Lung (tissue), 12 donors: ENCODE measurements around the gene UNC50. TPM values are rescaled to one million over a fixed set of nuclear protein-coding genes. Genes with fewer than 3 reads are reported as not detected.
A peak's percentile ranks its signal among the peaks of the same experiment; 100 is the strongest.

Experiments
- ATAC-seq: fragments of 200-7000 bp; cut with Tn5 transposase; one replicate; pipeline ENCODE4 v1.9.1; 2020; ENCODE audit warnings: moderate number of reproducible peaks; ENCODE audit not compliant: insufficient read depth, low FRiP score
- DNase-seq, 3 donors: peaks; one replicate each; pipeline ENCODE4 v3.0.0-alpha.2; 2013 to 2017
- H3K27ac ChIP-seq, 2 donors: one replicate each; pipeline ENCODE4 v1.5.1; 2013; ENCODE audit warnings: mild to moderate bottlenecking in 2 of 2, moderate library complexity in 2 of 2, control low read depth in 1 of 2, inconsistent platforms in 1 of 2, low read depth in 1 of 2, low read length in 1 of 2
- H3K27me3 ChIP-seq, 3 donors: one replicate each; pipeline ENCODE4 v1.5.1; 2013; ENCODE audit warnings: low read length in 2 of 3; ENCODE audit not compliant: control insufficient read depth in 3 of 3, insufficient read depth in 3 of 3
- H3K36me3 ChIP-seq, 4 donors: one replicate each; pipeline ENCODE4 v1.5.1; 2013; ENCODE audit warnings: low read length in 4 of 4, mild to moderate bottlenecking in 1 of 4, moderate library complexity in 1 of 4; ENCODE audit not compliant: control insufficient read depth in 4 of 4, insufficient read depth in 4 of 4
- H3K4me1 ChIP-seq, 5 donors: one replicate each; pipeline ENCODE4 v1.5.1; 2013; ENCODE audit warnings: low read length in 5 of 5, mild to moderate bottlenecking in 2 of 5, moderate library complexity in 1 of 5; ENCODE audit not compliant: control insufficient read depth in 5 of 5, insufficient read depth in 5 of 5
- H3K4me3 ChIP-seq: one replicate; pipeline ENCODE4 v1.5.1; 2013; ENCODE audit warnings: mild to moderate bottlenecking, control low read depth, moderate library complexity
- H3K9ac ChIP-seq, 2 donors: one replicate each; pipeline ENCODE4 v1.5.1; 2013; ENCODE audit warnings: low read length in 2 of 2, control low read depth in 1 of 2; ENCODE audit not compliant: insufficient read depth in 1 of 2
- H3K9me3 ChIP-seq, 4 donors: one replicate each; pipeline ENCODE4 v1.5.1; 2013; ENCODE audit warnings: low read length in 3 of 4, mild to moderate bottlenecking in 1 of 4, moderate library complexity in 1 of 4; ENCODE audit not compliant: control insufficient read depth in 4 of 4, insufficient read depth in 3 of 4
- CTCF ChIP-seq: IDR thresholded peaks from 2 replicates; pipeline ENCODE4 v1.5.1; 2012; ENCODE audit warnings: mild to moderate bottlenecking; ENCODE audit errors: control extremely low read depth, extremely low read depth
- WGBS, 2 donors: extraction: QIAGEN DNeasy Blood & Tissue Kit; methylation state at CpG; one replicate each; pipeline ENCODE4 v1.1.7; 2013; 5-methylcytosine and 5-hydroxymethylcytosine counted together
- polyA plus RNA-seq, 2 donors: library from polyadenylated mRNA; stranded (reverse); fragments of 200-250 nt; gene quantifications; one replicate each; pipeline ENCODE4 v1.2.1, GENCODE V29; 2013
- total RNA-seq, 2 donors: library from RNA; depleted of rRNA in 1 of 2; stranded (reverse); fragments of >200 nt in 1 of 2; gene quantifications; one replicate each; pipeline ENCODE4 v1.2.1, GENCODE V29; 2014 to 2021
- donor health status: control.
- donor health status: control.
- donor health status: Bipolar disorder and iron deficiency.
- donor health status: healthy.
- donor health status: DM: yes; HTN: yes; CAD: no.

Gene UNC50
- total and polyA plus RNA-seq, 4 donors: 36.4 to 54.7 (median 43.7) TPM

GRCh38 chr2:98605076-98605475, 3.3 kb upstream of the UNC50 start:
- Histone ChIP-seq H3K36me3 (peaks cover 2 to 15% (median 11%) of the 10 kb centered on the region in 4 donors), H3K27ac (no peak overlapping the region), H3K4me3 (no peak overlapping the region), H3K27me3 (no peaks in the 10 kb centered on the region), H3K9me3 (no peaks in the 10 kb centered on the region), H3K4me1 (peaks cover 1 to 26% (median 8%) of the 10 kb centered on the region in 5 donors), H3K9ac (no peak overlapping the region)
- ATAC-seq (no peak), DNase-seq (no peak)
- TF ChIP-seq CTCF: no peak
- WGBS, 2 donors: 83 to 90% methylated on average over 3 of the region's 3 CpGs

GRCh38 chr2:98606431-98606830, 2.0 kb upstream of the UNC50 start:
- Histone ChIP-seq H3K9me3 (no peaks in the 10 kb centered on the region), H3K9ac (no peak overlapping the region), H3K27me3 (no peaks in the 10 kb centered on the region), H3K4me1 (peaks cover 5 to 29% (median 16%) of the 10 kb centered on the region in 5 donors), H3K4me3 (no peak overlapping the region), H3K27ac (no peak overlapping the region), H3K36me3 (peaks cover 0 to 15% (median 12%) of the 10 kb centered on the region in 4 donors)
- DNase-seq (no peak), ATAC-seq (no peak)
- TF ChIP-seq CTCF: no peak
- 92 to 96% methylated on average over 7 of the region's 7 CpGs for WGBS, 2 donors

- 39 to 46% methylated on average over 6 of the region's 6 CpGs for WGBS, 2 donors
- Histone ChIP-seq H3K27ac (no peak overlapping the region), H3K27me3 (no peaks in the 10 kb centered on the region), H3K36me3 (peaks cover 0 to 14% (median 9%) of the 10 kb centered on the region in 4 donors), H3K9me3 (no peaks in the 10 kb centered on the region), H3K4me3 (no peak overlapping the region), H3K4me1 (peaks cover 5 to 29% (median 16%) of the 10 kb centered on the region in 5 donors), H3K9ac (peak overlapping the region; percentile 80 to 96)
- TF ChIP-seq CTCF: no peak
- DNase-seq: no peak
- ATAC-seq: no peak
Observed at GRCh38 chr2:98607104-98607503, 1.3 kb upstream of the UNC50 start.

GRCh38 chr2:98607741-98608115, 661 bp upstream of the UNC50 start:
- WGBS, 2 donors: 4% methylated on average over 7 of the region's 7 CpGs
- H3K4me1 ChIP-seq: peaks cover 5 to 29% (median 16%) of the 10 kb centered on the region in 5 donors
- no peaks in the 10 kb centered on the region for H3K9me3 ChIP-seq
- H3K9ac ChIP-seq: peak overlapping the region; percentile 80 to 96
- DNase-seq (peak in 2 of 3 donors; percentile 33 to 39), ATAC-seq (peak; percentile 8)
- TF ChIP-seq CTCF: no peak
- H3K36me3 ChIP-seq: peaks cover 0 to 14% (median 9%) of the 10 kb centered on the region in 4 donors
- no peaks in the 10 kb centered on the region for H3K27me3 ChIP-seq
- H3K4me3 ChIP-seq: peak overlapping the region; percentile 100
- peak overlapping the region; percentile 96 to 98 for H3K27ac ChIP-seq
